Endodermal cell (in vitro differentiated cells): ENCODE results near the gene PAX5. TPM values are rescaled to one million over a fixed set of nuclear protein-coding genes. Genes with fewer than 3 reads are reported as not detected.

ENCODE experiments used
- DNase-seq: peaks from one replicate; pipeline ENCODE4 v3.0.0-alpha.2; 2017
- H3K27ac ChIP-seq: 2 replicates; pipeline ENCODE4 v1.5.1; 2013; ENCODE audit warnings: mild to moderate bottlenecking, low read depth, low read length, moderate library complexity
- H3K27me3 ChIP-seq: 2 replicates; pipeline ENCODE4 v1.6.1; 2013; ENCODE audit warnings: mild to moderate bottlenecking, low read length, moderate library complexity; ENCODE audit not compliant: insufficient read depth, control insufficient read depth, poor library complexity, severe bottlenecking
- H3K36me3 ChIP-seq: 2 replicates; pipeline ENCODE4 v1.7.0; 2013; ENCODE audit warnings: mild to moderate bottlenecking, low read length, moderate library complexity; ENCODE audit not compliant: control insufficient read depth, insufficient read depth
- H3K4me1 ChIP-seq: one replicate; pipeline ENCODE4 v1.7.0; 2013; ENCODE audit warnings: low read length; ENCODE audit not compliant: control insufficient read depth, insufficient read depth
- H3K4me3 ChIP-seq: 2 replicates; pipeline ENCODE4 v1.5.1; 2013; ENCODE audit warnings: mild to moderate bottlenecking, low read length, moderate library complexity
- H3K9ac ChIP-seq: 2 replicates; pipeline ENCODE4 v1.6.1; 2013; ENCODE audit warnings: mild to moderate bottlenecking, low read length, moderate library complexity; ENCODE audit not compliant: poor library complexity, severe bottlenecking; ENCODE audit errors: extremely low read depth
- H3K9me3 ChIP-seq: 2 replicates; pipeline ENCODE4 v1.6.1; 2013; ENCODE audit warnings: mild to moderate bottlenecking, low read length, moderate library complexity; ENCODE audit not compliant: control insufficient read depth
- H3K27ac Mint-ChIP-seq: 2 replicates; pipeline ENCODE4 v1.8.0; 2020; ENCODE audit warnings: mixed read lengths
- H3K27me3 Mint-ChIP-seq: 2 replicates; pipeline ENCODE4 v1.8.0; 2021; ENCODE audit warnings: mild to moderate bottlenecking, mixed read lengths; ENCODE audit not compliant: insufficient read depth
- H3K36me3 Mint-ChIP-seq: 2 replicates; pipeline ENCODE4 v1.8.0; 2020; ENCODE audit warnings: low read depth, mixed read lengths
- H3K4me1 Mint-ChIP-seq: 2 replicates; pipeline ENCODE4 v1.8.0; 2020; ENCODE audit warnings: mixed read lengths
- H3K4me3 Mint-ChIP-seq: 2 replicates; pipeline ENCODE4 v1.8.0; 2020; ENCODE audit warnings: mild to moderate bottlenecking, moderate library complexity, mixed read lengths
- H3K9me3 Mint-ChIP-seq: 2 replicates; pipeline ENCODE4 v1.8.0; 2020; ENCODE audit warnings: mild to moderate bottlenecking, mixed read lengths
- CTCF ChIP-seq: fragments of 200-600 bp; sonication (generic); conservative IDR thresholded peaks from 2 replicates; pipeline ENCODE4 v1.5.0; 2021; ENCODE audit warnings: antibody characterized with exemption, mild to moderate bottlenecking
- WGBS, 2 experiments: methylation state at CpG; one replicate each; pipeline versions ENCODE4 v1.1.5 to v1.1.7; 2013; ENCODE audit warnings: missing lambda C conversion rate in 2 of 2, mixed read lengths in 1 of 2; ENCODE audit not compliant: insufficient coverage in 1 of 2, insufficient read length in 1 of 2; 5-methylcytosine and 5-hydroxymethylcytosine counted together
- total RNA-seq, 2 donors: library from RNA; stranded (reverse); fragmentation: NEBNext Ultra II Directional in 1 of 2; extraction: Animal tissue kit (Norgen Biotek cat#: 25700) in 1 of 2; gene quantifications; 2 replicates in 1 of 2; 3 replicates in 1 of 2; pipeline ENCODE4 v1.2.1, GENCODE V29; 2021

PAX5 gene
- total RNA-seq, 2 donors from 2014 or later, result 0.15 TPM; not detected in 1

- 80 to 93% methylated on average over 2 to 7 of the region's 7 CpGs for WGBS, 2 experiments
- Histone ChIP-seq H3K4me1 (peaks cover 15% of the 10 kb centered on the region), H3K4me3 (no peak overlapping the region), H3K9me3 (no peaks in the 10 kb centered on the region), H3K36me3 (no peaks in the 10 kb centered on the region), H3K27me3 (peaks cover 70% of the 10 kb centered on the region), H3K9ac (no peak overlapping the region), H3K27ac (no peak overlapping the region)
- H3K36me3 Mint-ChIP-seq, result no peaks in the 10 kb centered on the region
- TF ChIP-seq CTCF, result no peak
- DNase-seq, result no peak
- H3K9me3 Mint-ChIP-seq, result no peaks in the 10 kb centered on the region
- H3K4me3 Mint-ChIP-seq, result no peak overlapping the region
- peaks cover 27% of the 10 kb centered on the region for H3K4me1 Mint-ChIP-seq
- no peak overlapping the region for H3K27ac Mint-ChIP-seq
- H3K27me3 Mint-ChIP-seq, result peaks cover 76% of the 10 kb centered on the region
These were observed 145.5 kb downstream of the PAX5 start for GRCh38 chr9:36888551-36888950.

GRCh38 chr9:36884721-36885120 is 149.3 kb downstream of the PAX5 start:
- DNase-seq, result no peak
- no peaks in the 10 kb centered on the region for H3K9me3 ChIP-seq
- no peak overlapping the region for H3K9ac ChIP-seq
- H3K27me3 Mint-ChIP-seq, result peaks cover 70% of the 10 kb centered on the region
- no peaks in the 10 kb centered on the region for H3K36me3 ChIP-seq
- WGBS, 2 experiments, result 86 to 90% methylated on average over 6 of the region's 6 CpGs
- H3K4me3 Mint-ChIP-seq, result no peak overlapping the region
- H3K36me3 Mint-ChIP-seq, result no peaks in the 10 kb centered on the region
- no peak overlapping the region for H3K4me3 ChIP-seq
- H3K27ac ChIP-seq, result no peak overlapping the region
- H3K9me3 Mint-ChIP-seq, result no peaks in the 10 kb centered on the region
- H3K27ac Mint-ChIP-seq, result no peak overlapping the region
- peaks cover 55% of the 10 kb centered on the region for H3K27me3 ChIP-seq
- H3K4me1 Mint-ChIP-seq, result peaks cover 3% of the 10 kb centered on the region
- no peak for TF ChIP-seq CTCF
- H3K4me1 ChIP-seq, result no peaks in the 10 kb centered on the region

GRCh38 chr9:36882594-36882993 is 151.5 kb downstream of the PAX5 start:
- no peak overlapping the region for H3K9ac ChIP-seq
- Mint-ChIP-seq H3K4me3 (no peak overlapping the region), H3K27me3 (peaks cover 67% of the 10 kb centered on the region), H3K27ac (no peak overlapping the region), H3K4me1 (no peaks in the 10 kb centered on the region), H3K9me3 (no peaks in the 10 kb centered on the region), H3K36me3 (no peaks in the 10 kb centered on the region)
- no peaks in the 10 kb centered on the region for H3K36me3 ChIP-seq
- no peak overlapping the region for H3K4me3 ChIP-seq
- H3K27ac ChIP-seq, result no peak overlapping the region
- H3K4me1 ChIP-seq, result no peaks in the 10 kb centered on the region
- DNase-seq, result no peak
- 88 to 96% methylated on average over 2 to 3 of the region's 3 CpGs for WGBS, 2 experiments
- TF ChIP-seq CTCF, result no peak
- H3K9me3 ChIP-seq, result no peaks in the 10 kb centered on the region
- peaks cover 46% of the 10 kb centered on the region for H3K27me3 ChIP-seq
